ENCODE data around the gene FUT8.

DNA sequence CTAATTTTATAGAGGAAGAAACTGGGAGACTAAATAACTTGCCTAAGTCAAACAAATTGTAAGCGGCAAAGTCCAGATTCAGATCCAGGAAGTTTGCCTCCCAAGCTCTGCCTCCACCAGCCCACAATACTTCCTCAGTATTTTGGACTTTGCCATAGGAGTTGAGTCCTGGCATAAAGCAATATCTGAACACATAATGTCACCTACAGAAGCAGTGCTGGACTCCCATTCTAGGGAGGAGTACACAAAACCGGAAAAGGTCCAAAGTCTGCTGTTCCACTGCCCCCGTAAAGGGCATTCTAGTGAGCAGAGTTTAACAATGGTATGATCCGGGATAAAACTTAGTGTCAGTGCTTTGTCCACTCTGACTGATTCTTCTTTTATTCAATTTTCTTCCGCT is 340.5 kb downstream of the FUT8 start:
- TF ChIP-seq, protein P1, sequence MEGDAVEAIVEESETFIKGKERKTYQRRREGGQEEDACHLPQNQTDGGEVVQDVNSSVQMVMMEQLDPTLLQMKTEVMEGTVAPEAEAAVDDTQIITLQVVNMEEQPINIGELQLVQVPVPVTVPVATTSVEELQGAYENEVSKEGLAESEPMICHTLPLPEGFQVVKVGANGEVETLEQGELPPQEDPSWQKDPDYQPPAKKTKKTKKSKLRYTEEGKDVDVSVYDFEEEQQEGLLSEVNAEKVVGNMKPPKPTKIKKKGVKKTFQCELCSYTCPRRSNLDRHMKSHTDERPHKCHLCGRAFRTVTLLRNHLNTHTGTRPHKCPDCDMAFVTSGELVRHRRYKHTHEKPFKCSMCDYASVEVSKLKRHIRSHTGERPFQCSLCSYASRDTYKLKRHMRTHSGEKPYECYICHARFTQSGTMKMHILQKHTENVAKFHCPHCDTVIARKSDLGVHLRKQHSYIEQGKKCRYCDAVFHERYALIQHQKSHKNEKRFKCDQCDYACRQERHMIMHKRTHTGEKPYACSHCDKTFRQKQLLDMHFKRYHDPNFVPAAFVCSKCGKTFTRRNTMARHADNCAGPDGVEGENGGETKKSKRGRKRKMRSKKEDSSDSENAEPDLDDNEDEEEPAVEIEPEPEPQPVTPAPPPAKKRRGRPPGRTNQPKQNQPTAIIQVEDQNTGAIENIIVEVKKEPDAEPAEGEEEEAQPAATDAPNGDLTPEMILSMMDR (IDR thresholded peaks at IDR 0.05) = no peak
- no peak for TF ChIP-seq POLR2A (IDR thresholded peaks at IDR 0.05)
